ENCODE results near the gene KMT2E. TPM values are rescaled to one million over a fixed set of nuclear protein-coding genes. Genes with fewer than 3 reads are reported as not detected.
"Not testable (repeated sequence)": the region's sequence is repeated elsewhere in the genome, so short reads cannot be mapped to it uniquely, and the experiment has no call there.

Gene KMT2E
- total RNA-seq, 1 experiment from 2014 or later = 40.2 TPM

DNA sequence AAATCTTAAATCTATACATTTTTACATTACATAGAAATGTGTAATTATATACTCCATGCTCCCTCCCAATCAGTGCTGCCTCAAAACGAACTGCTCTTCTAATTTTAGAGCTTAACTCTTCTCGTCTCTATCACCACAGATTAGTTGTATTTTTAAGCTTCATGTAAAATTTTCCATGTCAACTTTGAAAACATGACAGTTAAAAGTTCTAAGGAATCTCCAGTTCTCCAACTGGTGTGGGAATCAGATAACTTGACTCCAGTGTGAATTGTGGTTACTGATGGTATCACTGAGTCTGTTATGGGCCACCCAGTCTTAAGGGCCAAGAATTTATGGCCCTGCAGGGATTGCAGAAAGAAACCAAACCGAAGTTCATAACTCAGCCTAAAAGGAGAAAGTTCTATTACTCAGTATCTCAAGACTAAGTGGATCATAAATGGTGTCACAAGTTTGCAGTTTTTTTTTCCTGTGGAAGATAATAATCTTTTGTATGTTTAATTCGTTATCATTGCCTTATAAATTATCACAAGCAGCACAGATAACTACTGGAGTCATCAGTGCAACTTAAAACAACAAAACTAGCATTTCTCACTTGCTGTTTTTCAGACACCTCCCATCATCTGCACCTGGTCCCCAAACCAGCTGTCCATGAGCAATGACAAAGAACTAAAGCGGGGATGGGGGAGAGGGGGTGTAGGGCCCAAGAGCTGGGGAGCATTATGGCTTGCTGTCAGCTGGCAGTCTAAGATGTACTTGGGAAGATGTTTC is 31.5 kb upstream of the KMT2E start:
- no peak for DNase-seq (ENCODE audit: extremely low read depth, low read depth)

DNA sequence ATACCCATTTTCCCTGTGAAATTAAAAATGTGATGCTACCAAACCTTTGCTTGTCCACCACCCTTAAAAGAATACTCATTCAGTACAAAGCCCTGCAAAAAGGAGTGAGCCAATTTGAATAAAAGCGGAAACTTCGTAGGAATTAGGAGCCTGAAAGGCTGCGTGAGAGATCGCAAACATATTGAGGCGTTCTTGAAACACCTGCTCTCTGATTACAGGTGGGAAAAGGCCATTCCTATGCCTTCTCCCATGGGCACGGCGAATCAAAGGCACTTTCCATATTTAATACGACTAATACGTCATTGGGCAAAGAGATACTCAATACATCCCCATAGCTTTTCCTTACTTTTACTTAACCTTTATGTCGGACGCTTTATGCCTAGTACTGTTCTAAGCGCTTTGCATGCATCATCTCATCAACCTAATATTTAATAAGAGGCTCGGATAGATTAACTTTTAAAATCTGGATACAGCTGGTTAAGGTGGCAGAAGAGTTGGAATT is 30.9 kb upstream of the KMT2E start:
- DNase-seq (ENCODE audit: extremely low read depth, low read depth) = no peak

DNA sequence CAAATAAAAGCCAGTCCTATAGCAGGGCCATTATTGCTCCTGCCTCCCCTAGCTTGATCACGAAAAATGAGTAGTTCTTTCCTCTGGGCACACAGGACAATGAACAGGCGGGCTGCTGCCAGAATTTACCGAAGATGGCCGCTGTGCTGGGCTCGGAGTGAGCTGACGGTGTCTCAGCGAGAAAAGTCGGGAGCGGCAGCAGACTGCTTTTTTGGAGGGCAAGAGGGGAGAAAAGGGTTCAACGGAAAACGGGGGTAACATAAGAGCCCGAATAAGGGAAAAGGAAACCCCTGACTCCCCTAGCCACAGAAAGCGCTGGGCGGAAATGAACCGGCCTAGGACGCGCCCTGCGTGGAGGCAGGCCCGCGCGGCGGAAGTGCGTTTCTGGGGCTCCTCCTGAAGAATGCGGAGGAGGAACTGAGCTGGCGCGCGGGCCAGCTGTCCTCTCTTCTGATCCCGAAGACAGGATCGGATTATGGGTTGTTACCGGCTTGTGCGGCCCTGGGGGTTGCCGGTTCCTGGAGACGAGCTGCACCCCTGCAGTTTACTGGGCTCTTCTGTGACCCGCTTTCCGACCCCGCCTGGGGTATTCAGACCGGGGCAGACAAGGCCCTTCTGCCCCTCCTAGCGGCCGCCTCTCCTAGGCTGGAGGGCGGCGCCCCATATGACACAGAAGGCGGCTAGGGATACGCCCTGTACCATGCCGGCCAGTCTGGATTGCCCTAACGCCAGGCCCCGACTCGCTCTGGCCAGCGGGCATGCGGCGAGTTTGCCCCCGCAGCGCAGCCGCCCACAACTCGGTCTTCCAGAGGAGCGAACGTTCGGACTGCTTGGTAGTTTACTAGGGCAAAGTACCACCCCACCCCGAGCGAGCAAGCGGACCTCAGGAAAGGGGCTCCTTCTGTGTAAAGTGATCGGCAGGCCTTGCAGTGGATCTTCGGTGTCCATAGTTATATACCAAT is 30.1 kb upstream of the KMT2E start:
- peak; percentile 87 for DNase-seq (ENCODE audit: extremely low read depth, low read depth)

DNA sequence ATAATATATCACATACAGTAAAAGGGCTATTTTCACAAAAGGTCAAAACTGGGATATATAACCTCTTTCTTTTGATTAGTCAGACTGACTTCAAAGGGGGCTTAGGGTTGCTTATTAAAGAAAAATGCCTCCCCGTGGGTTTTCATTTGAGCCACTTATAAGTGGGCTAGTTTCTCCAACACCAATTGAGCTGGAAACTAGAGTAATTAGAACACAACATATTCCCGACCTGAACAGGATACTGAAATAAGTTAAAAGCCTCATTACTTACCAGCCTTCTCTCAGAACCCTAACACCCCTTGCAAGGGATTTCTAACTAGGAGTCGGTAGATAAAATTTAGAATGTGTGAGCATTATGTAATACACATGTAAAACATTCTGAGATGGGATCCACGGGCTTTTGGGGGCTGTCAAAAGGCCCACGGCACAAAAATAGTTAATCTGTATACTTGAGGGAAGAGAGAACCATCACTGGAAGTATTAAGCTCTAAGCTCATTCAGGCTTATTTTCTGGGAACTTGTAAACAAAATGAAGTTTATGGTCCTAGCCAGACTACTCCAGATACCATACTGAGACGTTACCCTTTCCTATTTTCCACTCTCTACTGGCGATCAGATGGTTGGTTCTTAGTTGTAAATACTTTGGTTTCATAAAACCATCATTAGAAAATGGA is 29.3 kb upstream of the KMT2E start:
- no peak for DNase-seq (ENCODE audit: extremely low read depth, low read depth)

DNA sequence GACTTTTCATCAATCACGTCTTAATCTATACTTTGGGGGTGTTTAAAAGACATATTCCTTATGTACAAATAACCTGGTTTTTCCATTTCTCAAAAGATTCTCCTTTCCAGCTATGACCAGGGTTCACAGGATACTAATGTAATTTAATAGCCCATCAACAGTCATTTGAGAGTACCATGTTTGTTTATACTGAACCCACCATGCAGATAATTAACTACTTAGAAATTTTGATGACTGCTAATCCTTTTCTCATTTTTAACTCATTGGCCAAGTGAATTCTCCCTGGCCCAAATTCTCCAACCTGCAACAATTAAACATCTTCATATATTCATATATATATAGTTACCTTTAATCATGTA is 28.8 kb upstream of the KMT2E start:
- no peak for DNase-seq (ENCODE audit: extremely low read depth, low read depth)

DNA sequence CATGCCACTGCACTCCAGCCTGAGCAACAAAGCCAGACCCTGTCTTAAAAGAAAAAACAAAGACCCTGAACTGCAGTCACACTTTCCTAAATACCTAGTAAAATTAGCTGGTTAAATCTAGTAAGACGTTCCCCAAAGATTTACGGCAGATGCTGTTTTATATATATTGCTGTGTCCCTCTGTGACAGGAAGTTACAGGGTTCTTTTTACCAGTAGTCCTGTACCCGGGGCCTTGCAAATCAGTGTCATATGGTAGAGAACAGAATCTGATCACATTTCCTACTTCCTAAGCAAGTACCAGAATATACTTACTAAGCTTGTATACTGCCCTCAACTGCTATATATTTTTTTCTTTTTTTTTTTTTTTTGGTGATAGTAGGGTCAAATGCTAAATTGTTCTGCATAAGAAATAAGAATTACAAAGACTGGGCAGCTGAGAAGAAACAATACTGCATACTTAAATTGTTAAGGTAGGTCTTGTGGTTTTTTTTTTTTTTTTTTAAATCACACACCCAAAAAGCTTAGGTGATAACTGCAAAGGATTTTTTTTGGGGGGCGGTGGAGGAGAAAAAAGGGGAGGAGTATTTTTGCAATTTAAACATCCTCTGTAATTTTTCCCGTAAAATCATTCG is 27.3 kb upstream of the KMT2E start:
- DNase-seq (ENCODE audit: extremely low read depth, low read depth) = no peak

DNA sequence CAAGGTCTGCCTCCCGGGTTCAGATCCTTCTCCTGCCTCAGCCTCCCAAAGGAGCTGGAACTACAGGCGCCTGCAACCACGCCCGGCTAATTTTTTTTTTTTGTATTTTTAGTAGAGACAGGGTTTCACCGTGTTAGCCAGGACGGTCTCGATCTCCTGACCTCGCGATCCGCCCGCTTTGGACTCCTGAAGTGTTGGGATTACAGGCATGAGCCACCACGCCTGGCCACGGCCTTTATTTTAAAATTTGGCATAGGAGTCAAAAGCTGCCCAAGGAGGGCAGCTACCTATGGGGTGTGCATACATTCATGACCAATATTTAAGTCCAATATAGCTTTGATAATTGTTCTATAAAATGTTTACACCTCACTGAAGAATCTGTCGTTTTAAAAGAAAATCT is 26.6 kb upstream of the KMT2E start:
- not testable (repeated sequence) for DNase-seq (ENCODE audit: extremely low read depth, low read depth)

DNA sequence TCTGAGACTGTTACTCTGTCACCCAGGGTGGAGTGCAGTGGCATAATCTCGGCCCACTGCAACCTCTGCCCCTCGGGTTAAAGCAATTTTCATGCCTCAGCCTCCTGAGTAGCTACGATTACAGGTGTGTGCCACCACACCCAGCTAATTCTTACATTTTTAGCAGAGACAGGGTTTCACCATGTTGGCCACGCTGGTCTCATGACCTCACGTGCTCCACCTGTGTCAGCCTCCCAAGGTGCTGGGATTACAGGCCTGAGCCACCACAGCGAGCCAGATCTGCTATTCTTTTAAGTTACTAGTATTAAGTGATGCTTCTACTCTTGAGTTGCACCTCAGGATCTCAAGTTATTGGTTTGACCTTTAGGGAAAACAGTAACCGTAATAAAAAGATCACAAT is 23.0 kb upstream of the KMT2E start:
- DNase-seq (ENCODE audit: extremely low read depth, low read depth) = no peak

DNA sequence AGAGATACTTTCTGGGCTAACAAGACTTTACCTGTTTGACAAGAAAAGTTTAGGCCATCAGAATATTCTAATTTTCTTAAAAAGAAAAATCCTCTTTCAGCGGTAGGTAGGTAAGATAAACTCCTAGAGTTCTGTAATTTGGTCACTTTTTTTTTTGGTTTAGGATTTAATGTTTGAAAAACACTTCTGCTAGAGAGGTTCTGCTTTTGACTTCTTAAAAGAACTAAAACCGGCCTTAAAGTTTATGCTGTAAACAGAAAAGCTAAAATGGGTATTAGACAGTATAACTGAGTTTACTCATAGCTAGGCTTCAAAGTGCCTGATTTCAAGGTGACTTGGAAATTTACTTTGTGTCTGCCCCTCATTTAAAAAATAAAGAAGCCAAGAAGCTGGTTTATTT is 21.7 kb upstream of the KMT2E start:
- no peak for DNase-seq (ENCODE audit: extremely low read depth, low read depth)

DNA sequence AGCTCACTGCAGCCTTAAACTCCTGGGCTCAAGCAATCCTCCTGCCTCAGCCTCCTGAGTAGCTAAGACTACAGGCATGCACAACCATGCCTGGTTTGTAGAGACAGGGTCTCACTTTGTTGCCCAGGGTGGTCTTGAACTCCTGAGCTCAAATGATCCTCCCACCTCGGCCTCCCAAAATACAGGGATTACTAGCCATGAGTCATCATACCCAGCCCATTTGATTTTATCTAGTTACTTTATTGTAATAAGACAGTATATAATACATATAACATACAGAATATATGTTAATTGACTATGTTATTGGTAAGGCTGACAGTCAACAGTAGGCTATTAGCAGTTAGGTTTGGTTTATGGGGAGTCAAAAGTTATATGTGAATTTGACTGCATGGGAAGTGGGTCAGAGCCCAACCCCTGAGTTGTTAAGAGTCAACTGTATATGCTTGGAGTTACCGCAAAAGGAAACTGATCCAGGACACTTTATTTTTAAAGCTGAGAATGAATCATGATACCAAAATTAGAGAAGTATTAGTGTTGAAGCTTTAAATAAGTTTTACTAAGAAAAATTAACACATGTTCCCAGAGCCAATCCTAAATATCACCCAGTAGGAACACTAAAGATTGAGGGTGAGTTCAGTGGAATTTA is 20.7 kb upstream of the KMT2E start:
- DNase-seq (ENCODE audit: extremely low read depth, low read depth) = no peak

DNA sequence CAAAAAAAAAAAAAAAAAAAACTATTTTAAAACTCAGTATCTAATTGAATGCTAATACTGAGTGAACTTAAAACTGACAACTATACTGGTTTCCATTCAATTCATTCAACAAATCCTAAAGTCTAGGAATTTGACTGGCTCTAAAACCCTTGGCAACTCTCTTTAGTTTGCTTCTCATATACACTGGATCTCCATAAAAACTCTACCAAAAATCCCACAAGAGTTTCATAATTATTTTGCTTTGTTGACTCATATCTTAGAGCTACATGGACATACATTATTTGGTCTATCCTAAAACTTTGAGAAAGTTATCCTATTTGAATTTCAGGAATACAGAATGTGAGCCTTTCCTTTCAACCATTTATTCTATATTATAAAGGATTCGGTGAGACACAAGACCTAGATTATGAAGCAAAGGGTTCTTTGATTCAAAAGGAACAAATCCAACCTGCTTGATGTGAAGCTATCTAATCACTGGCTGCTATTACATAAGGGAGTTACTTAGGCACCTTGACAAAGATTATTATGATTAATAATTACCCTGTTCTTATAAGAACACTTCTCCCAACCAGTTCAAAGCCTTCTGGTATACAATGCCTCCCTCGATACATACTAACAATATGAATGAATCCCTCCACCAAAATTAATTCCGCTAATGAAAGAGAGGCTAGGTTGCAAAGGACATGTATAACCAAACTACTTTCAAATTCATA is 15.8 kb upstream of the KMT2E start:
- DNase-seq (ENCODE audit: extremely low read depth, low read depth) = no peak

DNA sequence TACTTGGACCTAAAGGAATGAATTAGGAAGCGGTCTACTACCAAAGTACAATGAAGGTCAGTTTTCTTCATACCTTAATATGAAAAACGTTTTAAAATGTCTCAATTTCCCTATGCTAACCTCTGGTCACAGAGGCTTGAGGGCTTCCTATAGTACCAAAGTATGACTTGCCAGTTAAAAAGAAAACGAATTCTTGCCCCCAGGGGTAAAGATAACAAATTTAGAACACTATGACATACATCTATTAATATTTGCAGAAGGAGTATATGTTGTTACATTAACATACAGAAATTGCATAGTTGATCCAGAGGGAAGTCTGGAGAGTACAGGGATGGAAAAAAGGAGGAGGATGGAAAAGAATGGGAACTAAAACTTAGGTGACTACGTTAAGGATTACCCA is 13.8 kb upstream of the KMT2E start:
- no peak for DNase-seq (ENCODE audit: extremely low read depth, low read depth)

DNA sequence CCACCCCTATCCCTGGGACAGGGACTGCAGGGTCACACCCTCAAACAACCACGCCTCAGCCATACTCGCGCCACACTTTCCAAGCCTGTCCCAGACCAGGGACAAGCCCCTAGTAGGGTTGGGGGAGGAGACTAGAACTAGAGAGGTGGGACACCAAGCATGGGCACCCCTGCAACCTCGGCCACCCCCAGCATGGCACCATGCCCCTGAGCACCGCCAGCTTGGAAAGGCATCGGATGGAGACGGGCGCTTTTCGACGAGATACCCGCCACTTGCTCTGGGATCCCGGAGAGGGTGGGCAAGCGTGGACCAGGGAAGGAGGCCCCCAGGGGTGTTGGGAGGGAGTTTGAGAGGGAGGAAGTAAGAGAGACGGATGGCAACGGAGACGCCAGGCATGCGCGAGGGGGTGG is 13.1 kb upstream of the KMT2E start:
- no peak for DNase-seq (ENCODE audit: extremely low read depth, low read depth)

DNA sequence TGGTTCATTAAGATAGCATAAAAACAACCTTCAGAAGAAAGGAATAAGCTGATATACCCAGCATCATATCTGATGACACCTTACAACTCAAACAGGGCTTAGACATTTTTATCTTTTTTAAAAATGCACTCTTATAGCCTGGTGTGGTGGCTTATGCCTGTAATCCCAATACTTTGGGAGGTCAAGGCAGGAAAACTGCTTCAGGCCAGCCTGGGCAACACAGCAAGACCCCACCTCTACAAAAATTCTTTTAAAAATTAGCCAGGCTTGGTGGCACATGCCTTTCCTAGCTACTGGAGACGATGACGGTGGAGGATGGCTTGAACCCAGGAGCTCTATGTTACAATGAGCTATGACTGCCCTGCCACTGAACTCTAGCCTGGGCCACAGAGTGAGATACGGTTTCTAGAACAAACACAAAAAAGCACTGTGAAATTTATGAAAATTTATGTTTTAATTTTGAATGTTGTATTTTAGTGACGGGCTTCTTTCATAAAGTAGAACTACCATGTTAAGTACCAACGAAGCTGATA is 12.3 kb upstream of the KMT2E start:
- no peak for DNase-seq (ENCODE audit: extremely low read depth, low read depth)

DNA sequence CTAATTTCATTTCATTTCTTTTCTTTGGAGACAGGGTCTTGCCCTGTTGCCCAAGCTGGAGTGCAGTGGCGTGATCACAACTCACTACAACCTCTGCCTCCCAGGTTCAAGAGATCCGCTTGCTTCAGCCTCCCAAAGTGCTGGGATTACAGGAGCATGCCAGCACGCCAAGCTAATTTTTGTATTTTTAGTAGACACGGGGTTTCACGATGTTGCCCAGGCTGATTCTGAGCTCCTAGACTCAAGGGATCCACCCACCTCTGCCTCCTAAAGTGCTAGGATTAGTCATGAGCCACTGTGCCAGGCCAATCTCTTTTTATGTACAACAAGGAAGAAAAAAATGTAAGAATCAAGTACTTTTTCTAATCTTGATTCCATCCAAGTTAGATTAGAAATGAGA is 10.7 kb upstream of the KMT2E start:
- DNase-seq (ENCODE audit: extremely low read depth, low read depth) = no peak

DNA sequence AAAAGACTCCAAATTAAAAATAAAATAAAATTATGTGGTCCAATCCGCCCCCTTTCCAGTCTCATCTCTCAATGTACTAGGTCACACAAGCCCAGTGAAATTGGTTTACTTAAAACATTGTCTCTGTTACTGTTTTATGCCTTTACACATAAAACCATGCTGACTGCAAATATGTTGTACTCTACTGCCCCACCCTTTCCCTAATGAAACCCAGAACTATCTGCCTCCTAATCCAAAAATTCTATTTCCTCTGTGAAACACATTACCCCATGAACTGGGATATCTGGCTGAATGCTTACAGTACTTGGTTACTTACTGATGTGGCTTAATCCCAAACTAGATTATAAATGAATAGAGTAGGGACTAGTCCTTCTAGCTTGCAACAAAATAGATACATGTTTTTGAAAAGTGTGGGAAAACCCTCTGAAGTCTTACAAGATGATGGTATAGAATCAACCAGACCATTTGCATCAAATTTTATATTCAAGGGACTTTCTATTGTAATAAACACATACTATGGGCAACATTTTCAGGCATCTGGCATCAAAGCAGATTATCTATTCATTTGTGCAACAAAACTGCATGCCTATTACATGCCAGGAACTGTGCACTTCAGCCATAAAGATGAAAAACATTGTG is 10.0 kb upstream of the KMT2E start:
- no peak for DNase-seq (ENCODE audit: extremely low read depth, low read depth)

DNA sequence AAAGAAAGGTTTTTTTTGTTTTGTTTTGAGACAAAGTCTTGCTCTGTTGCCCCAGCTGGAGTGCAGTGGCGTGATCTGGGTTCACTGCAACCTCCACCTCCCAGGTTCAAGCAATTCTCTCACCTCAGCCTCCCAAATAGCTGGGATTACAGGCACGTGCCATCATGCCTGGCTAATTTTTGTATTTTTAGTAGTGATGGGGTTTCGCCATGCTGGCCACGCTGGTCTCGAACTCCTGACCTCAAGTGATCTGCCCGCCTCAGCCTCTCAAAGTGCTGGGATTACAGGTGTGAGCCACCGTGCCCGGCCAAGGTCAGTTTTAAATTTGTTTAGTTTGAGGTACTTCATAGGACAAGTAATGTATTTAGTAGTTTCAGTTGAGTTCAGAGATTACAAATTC is 9.0 kb upstream of the KMT2E start:
- not testable (repeated sequence) for DNase-seq (ENCODE audit: extremely low read depth, low read depth)

DNA sequence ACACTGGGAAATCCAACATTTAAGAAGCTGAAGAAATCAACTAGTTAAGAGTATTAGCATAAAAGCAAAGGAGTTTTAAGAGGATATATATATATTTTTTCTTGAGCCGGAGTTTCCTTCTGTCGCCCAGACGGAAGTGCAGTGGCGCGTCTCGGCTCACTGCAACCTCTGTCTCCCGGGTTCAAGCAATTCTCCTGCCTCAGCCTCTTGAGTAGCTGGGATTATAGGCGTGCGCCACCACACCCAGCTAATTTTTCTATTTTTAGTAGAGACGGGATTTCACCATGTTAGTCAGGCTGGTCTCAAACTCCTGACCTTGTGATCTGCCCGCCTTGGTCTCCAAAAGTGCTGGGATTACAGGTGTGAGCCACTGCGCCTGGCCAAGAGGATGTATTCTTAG is 8.5 kb upstream of the KMT2E start:
- not testable (repeated sequence) for DNase-seq (ENCODE audit: extremely low read depth, low read depth)
